ENCODE measurements around the gene GLE1.

GRCh38 chr9:128494746-128495129 is 9.8 kb upstream of the GLE1 start:
- TF ChIP-seq CTCF (IDR thresholded peaks at IDR 0.05; ENCODE audit: extremely low read depth in 1 of 2, insufficient read depth in 1 of 2, low read depth in 1 of 2, low read length in 2 of 2), result no peak
- no peak for TF ChIP-seq FOS (IDR thresholded peaks at IDR 0.05; ENCODE audit: borderline replicate concordance, insufficient read depth, low read length)
- TF ChIP-seq EZH2 (IDR thresholded peaks at IDR 0.05; ENCODE audit: borderline replicate concordance, low read depth, low read length, severe bottlenecking), result no peak
- TF ChIP-seq POLR2AphosphoS5 (IDR thresholded peaks at IDR 0.05; ENCODE audit: insufficient read depth, low read depth, low read length), result no peak
- no peak for TF ChIP-seq MAX (IDR thresholded peaks at IDR 0.05; ENCODE audit: insufficient read depth, insufficient read length)
- TF ChIP-seq POLR2A (IDR thresholded peaks at IDR 0.05; ENCODE audit: low read depth, low read length), result no peak
- TF ChIP-seq MYC (IDR thresholded peaks at IDR 0.05; ENCODE audit: low read depth, low read length), result no peak
- no peak for TF ChIP-seq JUN (IDR thresholded peaks at IDR 0.05; ENCODE audit: borderline replicate concordance, insufficient read depth, insufficient read length, low read depth)
- TF ChIP-seq GATA2 (IDR thresholded peaks at IDR 0.05; ENCODE audit: insufficient read depth, insufficient read length, low read depth, low read length), result no peak

Data from endothelial cell of umbilical vein (primary cell).